SKM-1 treated with dmso at 0.1 percent for 144 hours (cell line): Measurements from ENCODE around the gene GXYLT2.

Source experiments
- DNase-seq: peaks from one replicate; lab custom pipeline; 2025; ENCODE audit not compliant: unreplicated experiment; lab: John Stamatoyannopoulos, UW

Gene GXYLT2, protein sequence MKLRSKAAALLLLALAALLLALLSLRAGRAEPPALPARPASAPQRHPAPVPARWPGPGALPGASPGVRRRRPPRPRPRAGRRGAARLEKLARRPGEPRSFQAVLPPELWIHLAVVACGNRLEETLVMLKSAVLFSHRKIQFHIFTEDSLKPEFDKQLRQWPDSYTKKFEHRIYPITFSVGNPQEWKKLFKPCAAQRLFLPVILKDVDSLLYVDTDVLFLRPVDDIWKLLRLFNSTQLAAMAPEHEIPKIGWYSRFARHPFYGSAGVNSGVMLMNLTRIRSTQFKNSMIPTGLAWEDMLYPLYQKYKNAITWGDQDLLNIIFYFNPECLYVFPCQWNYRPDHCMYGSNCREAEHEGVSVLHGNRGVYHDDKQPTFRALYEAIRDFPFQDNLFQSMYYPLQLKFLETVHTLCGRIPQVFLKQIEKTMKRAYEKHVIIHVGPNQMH

DNA sequence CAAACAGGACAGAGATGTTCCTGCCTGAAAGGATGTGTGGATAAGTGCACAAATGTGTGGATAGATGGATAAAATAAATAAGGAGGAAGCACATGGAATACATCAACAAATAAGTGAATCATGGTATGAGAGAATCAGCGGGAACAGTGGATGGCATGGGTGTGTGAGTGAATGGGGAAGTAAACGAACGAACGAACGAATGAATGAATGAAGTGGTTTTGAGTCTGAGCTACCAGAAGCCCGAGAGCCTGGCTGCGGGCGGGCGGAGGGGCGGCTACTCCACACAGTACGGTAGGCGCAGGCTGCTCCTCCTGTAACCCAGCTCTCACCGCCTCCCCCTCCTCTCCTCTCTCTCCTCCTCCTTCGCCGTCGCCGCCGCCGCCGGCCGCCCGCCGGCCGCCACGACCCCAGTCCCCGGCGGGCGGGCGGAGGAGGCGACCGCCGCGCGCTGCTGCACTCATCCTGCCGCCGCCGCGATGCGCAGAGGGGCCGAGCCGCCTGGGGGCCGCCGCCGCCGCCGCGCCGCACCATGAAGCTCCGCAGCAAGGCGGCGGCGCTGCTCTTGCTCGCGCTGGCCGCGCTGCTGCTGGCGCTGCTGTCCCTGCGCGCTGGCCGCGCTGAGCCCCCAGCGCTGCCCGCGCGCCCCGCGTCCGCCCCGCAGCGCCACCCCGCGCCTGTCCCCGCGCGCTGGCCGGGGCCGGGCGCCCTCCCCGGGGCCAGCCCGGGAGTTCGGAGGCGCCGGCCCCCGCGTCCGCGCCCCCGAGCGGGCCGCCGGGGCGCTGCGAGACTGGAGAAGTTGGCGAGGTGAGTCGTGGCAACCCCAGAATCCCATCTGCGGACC lies at the start of gene GXYLT2:
Gene GXYLT2, plus strand, starts transcription at position 342 of the 841 bp plus-strand sequence. Its CDS starts 188 bp downstream, at position 530.
- peak; percentile 79 for DNase-seq

DNA sequence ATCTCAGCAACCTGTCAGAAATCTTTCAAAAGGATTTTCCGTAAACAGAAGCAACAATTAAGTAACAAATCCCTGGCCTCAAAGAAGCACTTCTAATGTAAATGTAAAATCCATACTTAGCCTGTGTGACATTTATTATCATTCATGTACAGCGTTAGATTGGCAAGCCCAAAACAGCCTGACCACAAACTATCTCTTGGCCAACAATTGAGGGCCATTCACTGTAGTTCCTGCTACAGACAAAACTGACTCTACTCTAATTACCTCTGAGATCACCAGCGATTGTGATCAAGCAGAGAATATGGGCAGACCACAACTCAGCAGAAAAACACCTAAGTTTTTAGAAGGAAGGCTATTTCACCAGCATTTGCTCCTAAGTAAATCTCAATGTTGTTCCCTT lies 48.8 kb upstream of the GXYLT2 start:
- DNase-seq: no peak

DNA sequence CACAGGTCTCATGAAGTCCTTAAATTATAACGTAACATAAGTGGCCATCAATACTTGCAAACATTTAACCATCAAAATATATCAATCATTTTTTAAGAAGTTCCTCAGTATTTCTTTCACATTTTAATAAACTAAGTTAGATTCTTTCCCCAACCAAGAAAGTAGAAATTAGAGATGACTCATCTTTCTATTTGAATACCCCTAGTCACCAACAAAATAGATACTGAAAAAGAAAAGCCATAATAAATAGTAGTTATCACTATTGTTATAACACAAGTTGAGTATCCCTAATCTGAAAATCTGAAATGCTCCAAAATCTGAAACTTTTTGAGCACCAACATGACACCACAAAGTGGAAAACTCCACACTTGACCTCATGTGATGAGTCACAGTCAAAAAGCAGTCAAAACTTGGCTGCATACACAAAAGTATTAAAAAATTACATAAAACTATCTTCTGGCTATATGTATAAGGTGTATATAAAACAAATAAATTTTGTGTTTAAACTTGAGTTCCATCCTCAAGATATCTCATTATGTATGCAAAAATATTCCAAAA lies 43.3 kb upstream of the GXYLT2 start:
- DNase-seq: no peak

DNA sequence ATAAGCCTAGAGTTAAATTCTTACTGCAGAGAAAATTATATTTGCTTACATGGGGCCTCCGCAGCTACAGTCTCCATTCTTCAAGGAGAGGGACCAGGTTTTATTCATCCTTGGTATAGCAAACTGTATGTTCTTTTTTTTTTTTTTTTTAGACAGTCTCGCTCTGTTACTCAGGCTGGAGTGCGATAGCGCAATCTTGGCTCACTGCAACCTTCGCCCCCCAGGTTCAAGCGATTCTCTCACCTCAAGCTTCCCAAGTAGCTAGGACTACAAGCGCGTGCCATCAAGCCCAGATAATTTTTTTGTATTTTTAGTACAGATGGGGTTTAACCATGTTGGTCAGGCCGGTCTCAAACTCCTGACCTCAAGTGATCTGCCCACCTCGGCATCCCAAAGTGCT lies 41.7 kb upstream of the GXYLT2 start:
- DNase-seq: no peak

DNA sequence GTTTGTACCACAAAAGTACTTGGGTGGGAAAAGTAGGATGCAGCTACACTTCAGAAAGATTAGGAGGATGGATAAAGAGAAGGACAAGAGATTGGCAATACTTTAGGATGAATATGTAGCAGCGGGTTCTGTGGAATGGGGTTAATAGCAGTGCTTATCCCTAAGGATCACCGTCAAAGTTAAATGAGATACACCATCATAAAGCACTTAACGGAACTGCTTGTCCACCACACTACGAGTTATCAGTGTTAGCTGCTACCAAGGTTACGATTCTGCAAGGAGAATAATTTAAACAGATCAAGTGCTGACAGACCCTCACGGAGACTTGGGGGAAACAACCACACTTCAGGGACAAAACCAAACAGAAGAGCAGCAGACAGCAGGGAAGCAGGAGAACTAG lies 40.6 kb upstream of the GXYLT2 start:
- DNase-seq: no peak

DNA sequence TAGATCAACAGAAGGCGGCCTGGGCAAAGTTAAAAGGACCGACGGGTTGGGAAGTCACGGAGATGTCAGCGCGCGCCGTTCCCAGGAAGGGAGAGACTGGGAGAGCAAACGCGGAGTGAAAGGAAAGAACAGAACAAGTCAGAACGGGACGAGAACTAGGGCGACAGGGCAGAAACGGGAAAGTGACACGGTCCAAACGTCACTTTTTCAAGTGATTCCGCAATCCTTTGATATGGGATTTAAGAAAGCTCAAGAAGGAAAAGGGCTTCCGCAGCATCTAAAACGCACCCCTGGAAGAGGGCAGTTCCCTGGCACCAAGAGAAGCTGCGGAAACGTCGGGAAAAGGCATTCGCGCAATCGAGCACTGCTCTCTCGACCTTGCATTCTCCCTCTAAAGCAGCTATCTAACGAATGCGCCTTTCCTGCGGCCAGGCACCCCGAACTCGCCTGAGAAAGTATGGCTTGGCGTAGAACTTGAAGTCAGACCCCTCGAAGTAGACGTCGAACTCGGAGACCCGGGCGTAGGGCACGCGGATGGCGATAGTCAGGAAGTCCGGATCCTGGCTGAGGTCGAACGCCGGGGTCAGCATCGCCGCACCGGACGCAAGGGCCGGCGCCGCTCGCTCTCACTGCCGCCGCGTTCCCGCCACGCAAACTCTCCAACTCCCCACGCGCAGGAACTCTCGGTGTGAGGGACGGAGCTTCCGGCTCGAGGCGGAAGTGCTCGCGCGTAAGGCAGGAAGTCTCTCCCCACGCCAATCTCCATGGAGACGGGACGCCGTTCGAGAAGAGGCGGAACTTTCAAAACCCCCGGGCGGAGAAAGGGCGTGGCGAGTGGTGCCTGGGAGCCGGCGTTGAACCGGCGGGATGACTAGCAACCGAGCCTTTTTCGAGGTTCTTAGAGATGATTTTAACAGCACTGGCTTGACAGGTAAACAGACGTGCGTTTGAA lies 39.8 kb upstream of the GXYLT2 start, which contains the start of gene SHQ1:
Gene SHQ1, minus strand, starts transcription at position 695 of the 952 bp plus-strand sequence. Its CDS starts 105 bp downstream, at position 590.
- peak; percentile 95 for DNase-seq

DNA sequence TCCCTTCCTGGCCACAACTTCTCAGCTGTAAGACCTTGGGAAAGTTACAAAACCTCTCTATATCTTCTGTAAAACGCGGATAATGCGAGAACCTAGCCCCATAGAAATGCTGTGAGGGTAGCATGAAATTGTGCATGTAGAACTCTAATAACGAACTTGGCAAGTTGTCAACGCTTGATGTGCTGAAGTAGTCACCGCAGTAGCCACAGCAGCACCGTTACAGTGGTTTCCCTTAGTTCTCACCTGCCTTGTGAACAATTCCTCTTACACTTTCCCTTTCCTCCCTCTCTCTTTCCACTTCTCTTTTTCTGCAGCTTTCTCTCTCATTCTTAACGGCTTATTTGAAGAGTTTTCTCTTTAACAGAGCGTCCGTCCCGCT lies 39.2 kb upstream of the GXYLT2 start:
- peak; percentile 38 for DNase-seq

DNA sequence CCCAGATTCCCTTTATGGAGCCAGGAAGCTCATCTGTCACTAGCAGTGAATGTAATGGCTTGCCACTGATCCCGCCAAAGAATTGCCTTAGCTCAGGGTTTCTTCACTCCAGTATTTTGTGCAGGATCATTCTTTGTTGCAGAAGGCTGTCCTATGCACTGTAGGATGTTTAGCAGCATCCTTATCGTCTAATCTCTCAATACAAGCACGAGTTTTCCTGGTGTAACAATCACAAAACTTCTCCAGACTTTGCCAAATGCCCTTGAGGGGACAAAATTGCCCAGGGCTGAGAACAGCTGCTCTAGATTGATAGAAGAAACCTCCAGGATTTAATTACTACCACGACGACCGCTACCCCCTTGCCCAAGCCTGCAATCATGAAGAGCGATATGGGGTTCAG lies 32.8 kb upstream of the GXYLT2 start:
- no peak for DNase-seq

DNA sequence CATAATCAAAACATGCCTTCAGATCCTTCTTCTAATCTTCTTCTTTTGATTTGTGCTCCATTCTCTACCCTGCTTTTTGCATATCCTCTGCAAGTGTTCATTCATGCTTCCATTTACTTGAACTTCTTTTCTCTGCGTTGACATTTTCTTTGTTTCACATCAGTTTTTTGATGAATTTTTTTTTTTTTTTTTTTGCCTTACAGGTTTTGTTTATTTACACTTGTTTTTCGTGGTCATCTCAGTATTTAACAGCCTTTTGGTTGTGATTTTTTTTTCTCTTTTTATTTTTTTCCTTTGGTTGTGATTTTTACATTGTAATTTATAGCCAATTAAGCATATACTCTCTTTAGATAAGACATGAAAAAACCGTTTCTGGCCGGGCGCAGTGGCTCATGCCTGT lies 27.8 kb upstream of the GXYLT2 start:
- DNase-seq: no peak

DNA sequence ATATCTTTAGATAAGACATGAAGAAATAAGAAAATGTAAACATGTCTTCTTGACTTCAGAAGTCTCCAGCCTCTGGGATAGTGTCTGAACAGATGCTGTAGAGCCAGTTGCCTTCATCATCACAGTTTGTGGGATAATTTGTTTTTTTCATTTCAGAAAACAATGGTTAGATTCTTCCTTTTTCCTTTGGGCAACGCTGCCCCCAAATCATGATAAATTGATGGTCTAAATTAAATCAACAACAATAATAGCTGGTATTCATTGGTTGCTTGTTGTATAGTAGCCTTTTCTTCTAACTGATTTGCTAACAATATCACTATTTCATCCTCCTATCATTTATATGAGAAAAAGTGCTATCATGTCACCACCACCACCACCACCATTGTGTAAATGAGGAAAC lies 27.0 kb upstream of the GXYLT2 start:
- no peak for DNase-seq

DNA sequence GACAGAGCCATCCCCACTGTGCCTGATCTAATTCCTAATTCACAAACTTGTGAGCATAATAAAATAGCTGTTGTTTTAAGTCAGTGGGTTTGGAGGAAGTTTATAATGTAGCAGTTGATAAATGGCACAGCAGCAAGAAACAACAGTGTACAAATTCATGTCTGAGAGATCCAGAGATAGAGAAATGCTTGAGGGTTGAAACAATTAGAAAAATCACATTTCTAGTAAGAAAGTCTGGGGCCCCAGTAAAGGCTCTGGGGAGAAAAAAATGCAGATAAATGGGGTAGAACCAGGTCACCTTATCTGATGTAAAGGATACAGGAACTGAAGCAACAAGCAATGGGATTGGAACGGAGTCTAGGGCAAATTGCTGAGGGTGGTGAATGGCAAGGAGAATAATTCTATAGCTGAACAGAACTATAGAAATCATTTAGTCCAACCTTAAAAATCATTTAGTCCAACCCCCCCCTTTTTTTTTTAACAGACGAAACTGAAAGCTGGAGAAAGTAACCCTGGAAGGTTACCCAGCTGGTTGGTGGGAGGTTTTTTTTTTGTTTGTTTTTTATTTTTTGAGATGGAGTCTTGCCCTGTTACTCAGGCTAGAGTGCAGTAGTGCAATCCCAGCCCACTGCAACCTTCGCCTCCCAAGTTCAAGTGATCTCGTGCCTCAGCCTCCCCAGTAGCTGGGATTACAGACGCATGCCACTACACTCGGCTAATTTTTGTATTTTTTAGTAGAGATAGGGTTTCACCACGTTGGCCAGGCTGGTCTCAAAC lies 25.3 kb upstream of the GXYLT2 start:
- no peak for DNase-seq

DNA sequence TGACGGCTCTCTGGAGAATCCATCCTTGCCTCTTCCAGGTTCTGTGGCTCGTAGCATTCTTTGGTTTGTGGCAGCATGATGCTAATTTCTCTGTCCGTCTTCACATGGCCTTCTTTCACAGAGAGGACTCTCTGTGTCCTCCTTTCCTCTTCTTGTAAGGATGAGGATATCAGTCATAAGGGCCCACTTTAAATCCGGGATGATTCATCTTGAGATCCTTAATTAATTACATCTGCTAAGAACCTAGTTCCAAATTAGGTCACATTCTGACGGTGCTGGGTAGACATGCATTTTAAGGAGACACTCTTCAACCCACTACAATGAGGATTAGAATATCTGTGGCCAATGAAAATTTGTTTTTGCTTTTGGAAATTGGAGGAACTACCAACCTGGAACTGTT lies 15.7 kb upstream of the GXYLT2 start:
- DNase-seq: no peak

DNA sequence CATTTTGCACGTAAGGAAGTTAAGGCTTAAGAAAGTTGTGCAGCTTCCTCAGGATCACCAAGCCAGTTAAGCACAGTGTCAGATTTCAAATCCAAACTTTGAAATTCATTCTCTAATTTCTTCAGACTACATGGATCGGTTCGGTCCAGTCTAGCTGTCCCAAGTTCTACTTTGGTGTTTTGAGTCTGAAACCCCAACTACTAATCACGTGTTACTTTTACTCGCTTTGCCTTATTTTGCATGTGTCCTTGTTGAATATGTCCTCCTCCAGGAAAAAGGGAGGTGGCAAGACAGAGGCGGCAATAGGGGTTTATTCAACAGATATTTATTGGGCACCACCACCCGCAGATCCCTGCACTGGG lies 522 bp upstream of the GXYLT2 start:
- peak; percentile 46 for DNase-seq

DNA sequence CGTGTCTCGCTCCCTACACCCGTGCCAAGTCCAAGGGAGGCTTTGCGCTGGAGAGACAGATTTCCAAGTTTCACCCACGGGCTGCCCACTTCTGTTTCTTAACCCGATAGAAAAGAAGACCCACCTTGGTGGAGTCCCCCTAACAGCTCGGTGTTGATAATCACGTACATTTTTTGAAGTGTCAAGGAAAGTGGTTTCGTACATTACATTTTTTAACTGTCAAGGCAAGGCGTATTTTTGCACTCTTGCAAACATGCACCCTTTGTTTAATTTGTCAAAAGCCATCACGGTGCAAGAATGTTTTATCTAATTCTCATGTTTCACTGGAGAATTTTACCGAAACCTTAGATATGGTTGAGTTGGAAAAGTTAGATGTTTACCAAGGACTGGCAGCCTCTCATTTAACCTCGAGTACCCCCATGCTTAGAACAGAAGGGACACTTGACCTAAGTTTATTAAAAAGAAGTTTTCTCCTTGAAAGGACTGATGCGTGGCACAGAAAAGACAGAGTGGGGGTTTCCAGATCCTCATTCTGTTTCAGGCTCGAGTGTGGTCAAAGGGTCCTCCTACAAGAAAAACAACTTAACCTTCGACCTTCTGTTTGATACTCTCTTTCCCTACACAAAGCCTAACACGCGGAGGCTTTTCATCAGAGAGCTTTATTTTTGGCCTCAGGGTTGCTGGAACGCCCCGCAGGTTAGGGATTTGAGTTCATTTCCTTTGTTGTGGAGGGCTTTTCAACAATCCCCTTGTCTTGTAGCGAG lies 882 bp downstream of the GXYLT2 start:
- DNase-seq: no peak

DNA sequence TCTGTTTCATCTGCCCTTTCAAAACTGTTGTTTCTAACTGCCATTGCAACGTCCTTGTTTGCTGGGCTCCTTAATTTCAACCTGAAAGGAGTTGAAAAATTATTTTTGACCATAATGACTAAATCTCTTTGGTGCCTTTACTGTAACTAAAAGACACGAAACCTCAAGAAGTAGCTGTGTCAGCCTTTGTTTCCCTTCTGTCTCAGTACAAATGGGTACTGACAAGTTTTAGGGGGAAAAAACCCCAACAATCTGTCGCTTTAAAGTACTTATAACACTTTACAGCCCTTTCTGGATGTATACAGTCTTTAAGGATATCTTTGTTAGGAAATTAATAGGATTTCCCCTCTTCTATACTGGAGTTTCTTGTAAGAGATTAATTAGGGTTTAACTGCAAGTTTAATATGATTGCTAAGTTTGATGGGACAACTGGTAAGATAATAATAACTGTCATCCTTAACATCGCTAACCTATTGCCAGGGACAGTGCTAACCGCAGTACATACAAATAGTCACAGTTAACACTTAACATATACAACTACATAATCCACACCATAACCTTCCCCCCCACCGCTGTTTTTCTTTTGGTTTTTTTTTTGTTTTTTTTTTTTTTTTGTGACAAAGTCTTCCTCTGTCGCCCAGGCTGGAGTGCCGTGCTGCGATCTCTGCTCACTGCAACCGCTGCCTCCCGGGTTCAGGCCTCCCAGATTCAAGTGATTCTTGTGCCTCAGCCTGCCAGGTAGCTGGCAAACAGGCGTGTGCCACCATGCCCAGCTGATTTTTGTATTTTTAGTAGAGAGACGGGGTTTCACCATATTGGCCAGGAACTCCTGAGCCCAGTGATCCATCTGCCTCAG lies 1.7 kb downstream of the GXYLT2 start:
- DNase-seq: no peak

DNA sequence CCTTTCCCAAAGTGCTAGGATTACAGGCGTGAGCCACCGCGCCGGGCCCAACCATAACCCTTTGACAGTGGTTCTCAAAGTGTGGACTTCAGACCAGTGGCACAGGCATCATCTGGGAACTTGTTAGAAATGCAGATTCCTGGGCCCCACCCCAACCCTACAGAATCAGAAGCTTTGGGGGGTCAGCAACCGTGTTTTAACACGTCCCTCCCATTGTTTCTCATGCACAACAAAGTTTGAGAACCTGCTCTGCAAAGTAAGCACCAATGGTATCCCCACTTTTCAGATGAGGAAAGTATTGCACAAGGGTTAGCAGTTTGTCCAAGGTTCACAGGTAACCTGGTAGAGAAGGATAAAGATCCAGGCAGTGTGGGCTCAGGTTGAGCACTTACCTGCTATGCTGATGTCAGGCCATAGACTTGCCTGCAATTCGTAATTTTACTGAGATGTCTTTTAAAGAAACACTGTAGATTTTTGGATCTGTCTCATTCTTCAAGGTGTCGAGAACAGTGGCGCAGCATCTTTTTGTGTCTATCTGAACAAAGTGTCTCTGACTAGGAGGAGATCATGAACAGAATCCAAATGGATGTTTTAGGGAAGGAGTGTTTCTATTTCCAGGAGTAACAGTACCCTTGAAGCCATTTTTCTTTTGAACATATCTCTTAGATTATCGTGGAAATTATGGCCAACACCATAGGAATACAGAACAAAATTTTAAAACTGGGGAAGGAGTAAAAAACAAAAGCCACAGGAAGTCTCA lies 2.5 kb downstream of the GXYLT2 start:
- DNase-seq: no peak

DNA sequence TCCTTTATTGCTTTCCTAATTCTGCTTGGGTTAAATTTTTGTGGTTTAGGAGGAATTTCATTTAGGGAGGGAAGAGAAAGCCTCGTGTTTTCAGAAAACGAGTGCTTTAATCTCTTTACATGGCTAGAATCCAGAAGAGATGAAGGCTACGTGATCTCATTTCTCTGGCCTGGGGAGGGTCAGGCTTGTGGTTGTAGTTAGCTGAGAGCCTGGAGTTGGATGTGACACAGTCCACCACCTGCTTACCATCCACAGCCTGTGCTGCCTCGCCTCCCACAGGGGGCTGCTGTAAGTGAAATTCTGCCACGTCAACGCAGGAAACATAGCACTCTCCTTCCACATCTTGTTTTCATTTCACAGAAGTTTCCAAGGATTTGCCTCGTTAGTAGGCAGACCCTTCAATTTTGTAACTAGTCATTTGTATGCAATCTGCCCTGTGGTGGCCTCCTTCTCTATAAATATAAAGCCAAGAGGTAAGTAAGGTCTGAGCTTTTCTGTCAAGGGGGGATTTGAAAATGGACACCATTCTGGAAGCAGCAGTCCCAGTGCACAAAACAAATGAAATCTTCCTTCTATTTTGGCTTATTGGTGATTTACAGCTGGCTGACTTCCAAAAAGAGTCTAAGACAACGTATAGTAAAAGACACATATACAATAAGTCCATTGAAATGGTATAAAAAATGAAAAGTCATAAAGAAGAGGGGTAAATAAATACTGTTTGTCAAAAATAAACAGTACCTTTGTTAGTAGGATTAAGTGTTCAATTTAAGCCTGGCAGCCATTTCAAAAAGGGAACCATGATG lies 3.4 kb downstream of the GXYLT2 start:
- DNase-seq: no peak
